Natural killer cell (primary cell): ENCODE measurements around the gene LENG9. TPM values are rescaled to one million over a fixed set of nuclear protein-coding genes. Genes with fewer than 3 reads are reported as not detected.
A peak's percentile ranks its signal among the peaks of the same experiment; 100 is the strongest.

Experiments used
- ATAC-seq, 3 donors: fragments of 150-1000 bp in 2 of 3; fragments of 200-7000 bp in 1 of 3; cut with Tn5 transposase; 1 replicate in 1 of 3; 2 replicates in 2 of 3; pipeline ENCODE4 v1.10.0; 2021; ENCODE audit warnings: mild to moderate bottlenecking in 2 of 3, moderate library complexity in 2 of 3
- DNase-seq, 2 donors: peaks; one replicate each; pipeline versions ENCODE4 v3.0.0 to v3.0.0-alpha.2; 2013 to 2021; ENCODE audit warnings: mixed read lengths in 1 of 2
- H3K27ac ChIP-seq: one replicate; pipeline ENCODE4 v1.5.1; 2013; ENCODE audit warnings: mild to moderate bottlenecking, low read length
- H3K27me3 ChIP-seq: one replicate; pipeline ENCODE4 v1.6.1; 2013; ENCODE audit warnings: low read length; ENCODE audit not compliant: control insufficient read depth, insufficient read depth
- H3K36me3 ChIP-seq: one replicate; pipeline ENCODE4 v1.6.1; 2013; ENCODE audit warnings: low read length; ENCODE audit not compliant: control insufficient read depth, insufficient read depth
- H3K4me1 ChIP-seq: one replicate; pipeline ENCODE4 v1.6.1; 2013; ENCODE audit warnings: low read length; ENCODE audit not compliant: control insufficient read depth, insufficient read depth
- H3K4me3 ChIP-seq: one replicate; pipeline ENCODE4 v1.5.1; 2013; ENCODE audit warnings: low read length
- H3K9me3 ChIP-seq: one replicate; pipeline ENCODE4 v1.6.1; 2013; ENCODE audit warnings: low read length; ENCODE audit not compliant: control insufficient read depth, insufficient read depth
- H3K27ac Mint-ChIP-seq, 2 donors: one replicate each; pipeline ENCODE4 v1.8.0; 2022; ENCODE audit warnings: mild to moderate bottlenecking in 2 of 2, mixed read lengths in 2 of 2, moderate library complexity in 1 of 2
- H3K27me3 Mint-ChIP-seq, 2 donors: one replicate each; pipeline ENCODE4 v1.8.0; 2022; ENCODE audit warnings: low read depth in 2 of 2, mixed read lengths in 2 of 2
- H3K36me3 Mint-ChIP-seq: one replicate; pipeline ENCODE4 v1.8.0; 2022; ENCODE audit warnings: mixed read lengths
- H3K4me1 Mint-ChIP-seq, 2 donors: one replicate each; pipeline ENCODE4 v1.8.0; 2022; ENCODE audit warnings: mixed read lengths in 2 of 2
- H3K4me3 Mint-ChIP-seq: one replicate; pipeline ENCODE4 v1.8.0; 2022; ENCODE audit warnings: mild to moderate bottlenecking, moderate library complexity, mixed read lengths
- H3K9me3 Mint-ChIP-seq, 2 donors: one replicate each; pipeline ENCODE4 v1.8.0; 2022; ENCODE audit warnings: mixed read lengths in 2 of 2
- WGBS: methylation state at CpG from one replicate; pipeline ENCODE4 v1.1.7; 2013; ENCODE audit warnings: missing lambda C conversion rate; ENCODE audit not compliant: insufficient coverage; 5-methylcytosine and 5-hydroxymethylcytosine counted together
- intact Hi-C: fragments of 100-400 bp; cut with micrococcal nuclease; formaldehyde crosslinking; loops from one replicate; pipeline ENCODE4 v1.14.2; 2022
- total RNA-seq, 4 donors: library from RNA; stranded (reverse); fragments of 120-200 nt in 1 of 4; gene quantifications; one replicate each; pipeline versions ENCODE4 v1.2.3 to v1.2.4, GENCODE V29; 2013 to 2022
- TF ChIP-seq, protein P1 (sequence below): fragments of 200-600 bp; IDR thresholded peaks from one replicate; pipeline ENCODE4 v1.8.0; 2022; ENCODE audit warnings: antibody characterized with exemption

Gene LENG9
- total RNA-seq, 3 donors from 2014 or later (not counting 1 experiment from before 2014, with no cell fraction given) = 3.2 to 5.6 (median 4.3) TPM

DNA sequence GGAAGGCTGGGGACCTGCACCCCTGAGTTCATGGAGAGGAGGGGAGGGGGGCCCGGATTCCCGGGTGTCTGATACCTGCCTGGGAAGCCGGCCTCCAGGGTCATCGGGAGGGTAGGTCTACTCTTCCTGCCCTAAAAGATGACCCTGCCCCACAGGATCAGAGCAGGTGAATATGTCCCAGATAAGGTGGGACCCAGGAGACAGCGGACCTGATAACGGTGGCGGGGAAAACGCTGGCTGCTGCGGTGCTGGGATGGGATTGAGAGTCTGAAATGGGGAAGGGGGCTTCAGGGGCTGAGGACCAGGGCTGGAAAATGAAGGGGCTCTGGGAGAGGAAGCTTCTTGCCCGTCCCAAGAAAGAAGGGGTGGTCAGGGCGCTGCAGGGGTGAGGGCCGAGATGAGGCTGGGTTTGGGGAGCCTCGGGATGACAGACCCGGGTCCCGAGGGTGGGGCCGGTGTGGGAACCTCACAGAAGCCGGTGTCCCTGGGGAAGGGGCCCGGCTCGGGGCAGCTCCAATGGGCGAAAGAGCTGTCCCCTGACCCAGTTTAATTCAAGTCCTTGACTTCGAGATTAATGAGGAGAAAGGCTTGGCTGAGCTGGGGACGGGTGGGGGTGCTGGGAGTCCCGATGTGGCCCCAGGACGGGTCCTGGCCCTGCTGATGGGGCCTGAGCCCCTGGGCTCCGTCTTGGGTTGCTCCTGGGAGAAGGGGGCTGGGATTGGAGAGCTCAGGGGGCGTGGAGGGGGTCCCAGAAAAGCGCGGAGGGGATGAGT is 47.5 kb downstream of the LENG9 start:
- peaks cover 11 to 31% of the 10 kb centered on the region in 2 donors for H3K27me3 Mint-ChIP-seq
- TF ChIP-seq, protein P1, sequence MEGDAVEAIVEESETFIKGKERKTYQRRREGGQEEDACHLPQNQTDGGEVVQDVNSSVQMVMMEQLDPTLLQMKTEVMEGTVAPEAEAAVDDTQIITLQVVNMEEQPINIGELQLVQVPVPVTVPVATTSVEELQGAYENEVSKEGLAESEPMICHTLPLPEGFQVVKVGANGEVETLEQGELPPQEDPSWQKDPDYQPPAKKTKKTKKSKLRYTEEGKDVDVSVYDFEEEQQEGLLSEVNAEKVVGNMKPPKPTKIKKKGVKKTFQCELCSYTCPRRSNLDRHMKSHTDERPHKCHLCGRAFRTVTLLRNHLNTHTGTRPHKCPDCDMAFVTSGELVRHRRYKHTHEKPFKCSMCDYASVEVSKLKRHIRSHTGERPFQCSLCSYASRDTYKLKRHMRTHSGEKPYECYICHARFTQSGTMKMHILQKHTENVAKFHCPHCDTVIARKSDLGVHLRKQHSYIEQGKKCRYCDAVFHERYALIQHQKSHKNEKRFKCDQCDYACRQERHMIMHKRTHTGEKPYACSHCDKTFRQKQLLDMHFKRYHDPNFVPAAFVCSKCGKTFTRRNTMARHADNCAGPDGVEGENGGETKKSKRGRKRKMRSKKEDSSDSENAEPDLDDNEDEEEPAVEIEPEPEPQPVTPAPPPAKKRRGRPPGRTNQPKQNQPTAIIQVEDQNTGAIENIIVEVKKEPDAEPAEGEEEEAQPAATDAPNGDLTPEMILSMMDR = no peak

DNA sequence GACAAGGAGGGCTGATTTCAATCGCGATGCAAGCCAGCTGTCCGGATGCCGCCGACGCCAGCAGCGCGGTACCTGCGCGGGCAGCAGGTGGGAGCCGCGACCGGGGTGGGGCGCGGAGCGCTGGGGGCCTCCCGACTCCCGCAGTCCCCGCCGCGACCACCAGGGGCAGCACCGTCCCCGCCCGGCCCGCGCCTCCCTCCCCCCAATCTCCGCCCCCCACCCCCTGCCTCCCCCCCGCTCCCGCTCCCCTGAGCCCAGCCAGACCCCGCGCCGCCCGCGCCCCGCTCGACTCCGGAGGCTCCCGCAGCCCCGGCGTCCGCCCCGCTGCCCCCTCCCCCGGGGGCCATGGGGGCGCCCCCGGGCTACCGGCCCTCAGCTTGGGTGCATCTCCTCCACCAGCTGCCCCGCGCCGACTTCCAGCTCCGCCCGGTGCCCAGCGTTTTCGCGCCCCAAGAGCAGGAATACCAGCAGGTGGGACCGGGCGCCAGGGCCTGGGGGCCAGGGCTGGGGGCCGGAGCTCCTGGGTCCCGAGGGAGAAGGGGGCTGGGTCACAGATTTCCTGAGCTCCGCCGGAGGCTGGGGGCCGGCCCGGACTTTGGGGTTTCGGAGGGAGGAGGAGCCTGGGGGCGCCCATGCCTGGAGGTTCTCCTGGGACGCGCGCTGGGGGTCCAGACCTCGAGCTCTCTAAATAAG is 48.2 kb downstream of the LENG9 start, which contains the start of gene TTYH1:
TTYH1 (plus strand) TSS at position 257 of the 693 bp plus-strand sequence; CDS start at position 346, 89 bp downstream.
- H3K4me3 Mint-ChIP-seq = no peak within 1 kb of the TSS
- peaks cover 24% of the 10 kb centered on the region for H3K27me3 ChIP-seq
- intact Hi-C loops = no loop called here
- no peaks in the 10 kb centered on the region for H3K36me3 ChIP-seq
- WGBS = 4% methylated on average over 57 of the region's 68 CpGs
- no peaks in the 10 kb centered on the region for H3K36me3 Mint-ChIP-seq
- H3K4me1 Mint-ChIP-seq = peaks cover 16 to 32% of the 10 kb centered on the region in 2 donors
- no peak within 1 kb of the TSS for H3K4me3 ChIP-seq
- no peak within 1 kb of the TSS for H3K27ac ChIP-seq
- H3K9me3 ChIP-seq = no peaks in the 10 kb centered on the region
- H3K27ac Mint-ChIP-seq = peak within 1 kb of the TSS in 1 of 2 donors; percentile 56
- peaks cover 17 to 35% of the 10 kb centered on the region in 2 donors for H3K27me3 Mint-ChIP-seq
- H3K4me1 ChIP-seq = peaks cover 34% of the 10 kb centered on the region
- ATAC-seq = peak; percentile 61 to 70 (median 68)
- H3K9me3 Mint-ChIP-seq = peaks cover 4% of the 10 kb centered on the region in 2 donors
- DNase-seq = peak; percentile 41 to 55
- TF ChIP-seq, protein P1 = peak; percentile 54

More for the DNA sequence above, 47.5 kb downstream of the LENG9 start:
- Histone ChIP-seq H3K4me1 (peaks cover 34% of the 10 kb centered on the region), H3K27me3 (peaks cover 24% of the 10 kb centered on the region), H3K27ac (no peak overlapping the region), H3K4me3 (no peak overlapping the region), H3K9me3 (no peaks in the 10 kb centered on the region), H3K36me3 (no peaks in the 10 kb centered on the region)
- no peaks in the 10 kb centered on the region for H3K36me3 Mint-ChIP-seq
- DNase-seq = no peak
- intact Hi-C loops = no loop called here
- no peak for ATAC-seq
- no peak overlapping the region for H3K27ac Mint-ChIP-seq
- WGBS = 16% methylated on average over 28 of the region's 28 CpGs
- H3K4me3 Mint-ChIP-seq = no peak overlapping the region
- peaks cover 16 to 32% of the 10 kb centered on the region in 2 donors for H3K4me1 Mint-ChIP-seq
- H3K9me3 Mint-ChIP-seq = peaks cover 4% of the 10 kb centered on the region in 2 donors

DNA sequence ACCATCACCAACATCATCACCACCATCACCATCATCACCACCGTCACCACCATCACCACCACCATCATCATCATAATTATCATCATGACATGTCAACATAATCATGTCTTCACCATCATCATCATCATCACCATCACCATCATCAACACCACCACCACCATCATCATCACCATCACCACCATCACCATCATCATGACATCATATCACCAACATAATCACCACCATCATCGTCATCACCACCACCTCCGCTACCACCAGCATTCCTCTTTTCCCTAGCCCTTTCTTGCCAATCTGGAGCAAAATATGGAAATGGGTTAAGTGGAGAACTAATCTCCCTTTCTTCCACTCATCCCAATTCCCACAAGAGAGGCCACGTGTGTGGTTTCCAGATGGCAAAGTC is 49.4 kb downstream of the LENG9 start:
- no peak for ATAC-seq
- no peak for DNase-seq
- Histone ChIP-seq H3K4me3 (no peak overlapping the region), H3K9me3 (no peaks in the 10 kb centered on the region), H3K36me3 (no peaks in the 10 kb centered on the region), H3K4me1 (peaks cover 34% of the 10 kb centered on the region), H3K27ac (no peak overlapping the region), H3K27me3 (peaks cover 24% of the 10 kb centered on the region)
- Mint-ChIP-seq H3K27me3 (peaks cover 17 to 35% of the 10 kb centered on the region in 2 donors), H3K27ac (peak overlapping the region in 1 of 2 donors; percentile 56), H3K36me3 (no peaks in the 10 kb centered on the region), H3K4me1 (peaks cover 16 to 32% of the 10 kb centered on the region in 2 donors), H3K4me3 (no peak overlapping the region), H3K9me3 (peaks cover 4% of the 10 kb centered on the region in 2 donors)
- intact Hi-C loops = no loop called here
- 97% methylated on average over 4 of the region's 4 CpGs for WGBS
- TF ChIP-seq, protein P1 = no peak
